Uterus (tissue), 2 donors: Measurements from ENCODE around the gene FPR3.

Experiments
- CTCF ChIP-seq, 4 experiments: fragments of 200-600 bp in 2 of 4; fragments of 450-650 bp in 2 of 4; sonication (generic) in 2 of 4; IDR thresholded peaks; one replicate each; pipeline ENCODE4 v1.5.1; 2016 to 2019; ENCODE audit warnings: antibody characterized with exemption in 4 of 4, mild to moderate bottlenecking in 2 of 4, moderate library complexity in 1 of 4
- POLR2A ChIP-seq, 2 donors: fragments of 450-650 bp; IDR thresholded peaks; one replicate each; pipeline ENCODE4 v1.6.1; 2016; ENCODE audit warnings: antibody characterized with exemption in 2 of 2, mild to moderate bottlenecking in 1 of 2, moderate library complexity in 1 of 2

DNA sequence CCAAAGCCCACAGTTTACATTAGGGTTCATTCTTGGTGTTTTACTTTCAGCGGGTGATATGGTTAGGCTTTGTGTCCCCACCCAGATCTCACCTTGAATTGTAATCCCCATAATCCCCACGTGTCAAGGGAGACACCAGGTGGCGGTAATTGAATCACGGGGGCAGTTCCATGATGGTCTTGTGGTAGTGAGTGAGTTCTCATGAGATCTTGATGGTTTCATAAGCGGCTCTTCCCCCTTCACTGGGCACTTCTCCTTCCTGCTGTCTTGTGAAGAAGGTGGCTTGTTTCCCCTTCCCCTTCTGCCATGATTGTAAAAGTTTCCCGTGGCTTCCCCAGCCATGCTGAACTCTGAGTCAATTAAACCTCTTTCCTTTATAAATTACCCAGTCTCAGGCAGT is 22.0 kb upstream of the FPR3 start:
- TF ChIP-seq CTCF (IDR thresholded peaks at IDR 0.05): no peak
- TF ChIP-seq POLR2A (IDR thresholded peaks at IDR 0.05): no peak
